PFSK-1 (cell line): Measurements from ENCODE around the gene TLE4.

ENCODE experiments used
- FOXP2 ChIP-seq: optimal IDR thresholded peaks from 2 replicates; pipeline ENCODE3; 2011; ENCODE audit warnings: borderline replicate concordance, control low read depth, inconsistent platforms; ENCODE audit not compliant: insufficient read depth; ENCODE audit errors: extremely low read length, extremely low read depth
- POLR2AphosphoS5 ChIP-seq: IDR thresholded peaks from 2 replicates; pipeline ENCODE4 v1.6.1; 2012; ENCODE audit warnings: low read depth, mild to moderate bottlenecking, control low read depth, low read length, moderate library complexity
- REST ChIP-seq, 2 experiments: IDR thresholded peaks; 2 replicates each; pipeline versions ENCODE4 v1.6.1 to v1.8.0; 2011 to 2012; ENCODE audit warnings: low read depth in 2 of 2, low read length in 2 of 2, control low read depth in 1 of 2, inconsistent platforms in 1 of 2, mild to moderate bottlenecking in 1 of 2, moderate library complexity in 1 of 2; ENCODE audit not compliant: insufficient read depth in 1 of 2
- SIN3A ChIP-seq: IDR thresholded peaks from 2 replicates; pipeline ENCODE4 v1.6.1; 2012; ENCODE audit warnings: mild to moderate bottlenecking, low read length, moderate library complexity, borderline replicate concordance; ENCODE audit not compliant: insufficient read depth
- TAF1 ChIP-seq: IDR thresholded peaks from 2 replicates; pipeline ENCODE4 v1.6.1; 2012; ENCODE audit warnings: low read length, control low read depth, borderline replicate concordance; ENCODE audit not compliant: insufficient read depth

DNA sequence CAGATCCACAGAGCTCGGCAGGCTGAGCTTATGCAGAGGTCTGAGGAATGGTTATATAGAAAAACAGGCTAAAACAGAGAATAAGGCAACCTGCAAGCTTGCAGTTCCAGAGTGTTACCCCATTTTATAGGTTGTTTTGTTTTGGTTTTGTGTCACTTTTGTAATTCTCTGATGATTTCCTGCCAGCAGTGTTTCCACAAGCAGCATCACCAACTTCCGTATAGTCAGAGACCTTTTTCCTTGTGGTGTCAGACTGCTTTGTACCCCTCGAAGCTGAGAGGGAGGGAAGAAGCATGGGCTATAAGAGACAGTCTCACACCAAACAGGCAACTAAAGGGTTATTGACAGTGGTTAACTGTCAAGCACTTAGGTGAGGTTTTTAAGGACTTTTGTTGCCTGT, 61.8 kb downstream of the TLE4 start:
- TF ChIP-seq POLR2AphosphoS5: no peak
- no peak for TF ChIP-seq REST (IDR thresholded peaks at IDR 0.05; ENCODE audit: insufficient read depth in 1 of 2, low read depth in 2 of 2, low read length in 2 of 2)
- TF ChIP-seq SIN3A: no peak
- TF ChIP-seq TAF1: no peak
- TF ChIP-seq FOXP2: no peak
